ENCODE measurements around the gene HAUS7.

Gene HAUS7

DNA sequence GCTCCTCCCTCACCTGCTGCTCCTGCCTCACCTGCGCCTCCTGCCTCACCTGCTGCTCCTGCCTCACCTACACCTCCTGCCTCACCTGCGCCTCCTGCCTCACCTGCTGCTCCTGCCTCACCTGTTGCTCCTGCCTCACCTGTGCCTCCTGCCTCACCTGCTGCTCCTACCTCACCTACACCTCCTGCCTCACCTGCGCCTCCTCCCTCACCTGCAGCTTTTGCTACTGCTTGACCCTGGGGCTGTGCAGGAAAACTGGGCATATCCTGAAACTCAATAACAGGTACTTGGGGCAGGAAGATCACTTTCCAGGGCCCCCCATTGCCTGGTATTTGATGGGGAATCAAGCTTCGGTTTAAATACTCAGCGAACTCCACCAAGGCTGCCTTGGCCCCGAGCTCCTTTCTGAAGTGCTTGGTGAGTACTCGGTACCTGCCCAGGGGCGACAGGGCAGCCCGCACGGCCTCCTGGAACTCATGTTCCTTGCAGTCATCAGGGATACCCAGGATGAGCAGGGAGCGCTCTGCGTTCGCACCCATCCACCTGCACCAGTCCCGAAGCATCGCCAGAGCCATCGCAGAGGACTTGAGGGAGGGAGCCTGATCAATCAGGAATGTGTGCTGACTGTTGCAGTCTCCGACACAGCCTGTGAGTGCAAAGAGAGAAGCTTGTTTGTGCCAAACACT, 72.0 kb downstream of the HAUS7 start:
- no peak overlapping the region for H3K27ac ChIP-seq
- ChIA-PET CTCF (interaction anchor here (0.6 to 0.9 kb wide), 2 partner anchors 109 to 430 kb away, joined by 4 read pairs; no protein-coding TSS in a partner anchor), POLR2A (ENCODE audit: low non-redundant PET) (no interaction called here)
- DNase-seq (ENCODE audit: low spot score): no peak
- TF ChIP-seq, protein P1, sequence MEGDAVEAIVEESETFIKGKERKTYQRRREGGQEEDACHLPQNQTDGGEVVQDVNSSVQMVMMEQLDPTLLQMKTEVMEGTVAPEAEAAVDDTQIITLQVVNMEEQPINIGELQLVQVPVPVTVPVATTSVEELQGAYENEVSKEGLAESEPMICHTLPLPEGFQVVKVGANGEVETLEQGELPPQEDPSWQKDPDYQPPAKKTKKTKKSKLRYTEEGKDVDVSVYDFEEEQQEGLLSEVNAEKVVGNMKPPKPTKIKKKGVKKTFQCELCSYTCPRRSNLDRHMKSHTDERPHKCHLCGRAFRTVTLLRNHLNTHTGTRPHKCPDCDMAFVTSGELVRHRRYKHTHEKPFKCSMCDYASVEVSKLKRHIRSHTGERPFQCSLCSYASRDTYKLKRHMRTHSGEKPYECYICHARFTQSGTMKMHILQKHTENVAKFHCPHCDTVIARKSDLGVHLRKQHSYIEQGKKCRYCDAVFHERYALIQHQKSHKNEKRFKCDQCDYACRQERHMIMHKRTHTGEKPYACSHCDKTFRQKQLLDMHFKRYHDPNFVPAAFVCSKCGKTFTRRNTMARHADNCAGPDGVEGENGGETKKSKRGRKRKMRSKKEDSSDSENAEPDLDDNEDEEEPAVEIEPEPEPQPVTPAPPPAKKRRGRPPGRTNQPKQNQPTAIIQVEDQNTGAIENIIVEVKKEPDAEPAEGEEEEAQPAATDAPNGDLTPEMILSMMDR (conservative IDR thresholded peaks at IDR 0.05; ENCODE audit: low read depth): no peak

Measured in RWPE1 (cell line).